ENCODE data around the gene TBKBP1.

Gene TBKBP1

GRCh38 chr17:47693731-47694580 is at the start of gene TBKBP1:
Gene TBKBP1, plus strand, starts transcription at chr17:47694161. Its CDS starts 1,952 bp downstream, at chr17:47696113.
- no peak for DNase-seq (ENCODE audit: low read depth in 2 of 2)

GRCh38 chr17:47644324-47644723 is 49.6 kb upstream of the TBKBP1 start:
- DNase-seq (ENCODE audit: low read depth in 2 of 2): no peak

- DNase-seq (ENCODE audit: low read depth in 2 of 2): peak; percentile 94 to 96
Measured at GRCh38 chr17:47649153-47649971, 44.6 kb upstream of the TBKBP1 start, which contains the start of gene KPNB1. Gene KPNB1, plus strand, starts transcription at chr17:47649919. Its CDS starts 326 bp downstream, at chr17:47650245.

GRCh38 chr17:47649972-47650524 is 43.9 kb upstream of the TBKBP1 start:
- DNase-seq (ENCODE audit: low read depth in 2 of 2): peak in 1 of 2 donors; percentile 16

- peak; percentile 91 to 92 for DNase-seq (ENCODE audit: low read depth in 2 of 2)
Measured at GRCh38 chr17:47650525-47651522, 43.1 kb upstream of the TBKBP1 start.

GRCh38 chr17:47651704-47652103 is 42.3 kb upstream of the TBKBP1 start:
- no peak for DNase-seq (ENCODE audit: low read depth in 2 of 2)

GRCh38 chr17:47652570-47652969 is 41.4 kb upstream of the TBKBP1 start:
- no peak for DNase-seq (ENCODE audit: low read depth in 2 of 2)

- DNase-seq (ENCODE audit: low read depth in 2 of 2): no peak
Measured at GRCh38 chr17:47653442-47653841, 40.5 kb upstream of the TBKBP1 start.

- DNase-seq (ENCODE audit: low read depth in 2 of 2): no peak
Measured at GRCh38 chr17:47654991-47655390, 39.0 kb upstream of the TBKBP1 start.

GRCh38 chr17:47660064-47660492 is 33.9 kb upstream of the TBKBP1 start:
- DNase-seq (ENCODE audit: low read depth in 2 of 2): no peak

GRCh38 chr17:47663912-47664623 is 29.9 kb upstream of the TBKBP1 start:
- DNase-seq (ENCODE audit: low read depth in 2 of 2): peak in 1 of 2 donors; percentile 33

- no peak for DNase-seq (ENCODE audit: low read depth in 2 of 2)
Measured at GRCh38 chr17:47664624-47664941, 29.4 kb upstream of the TBKBP1 start.

GRCh38 chr17:47665655-47666054 is 28.3 kb upstream of the TBKBP1 start:
- no peak for DNase-seq (ENCODE audit: low read depth in 2 of 2)

- no peak for DNase-seq (ENCODE audit: low read depth in 2 of 2)
Measured at GRCh38 chr17:47669081-47669480, 24.9 kb upstream of the TBKBP1 start.

GRCh38 chr17:47670064-47670463 is 23.9 kb upstream of the TBKBP1 start:
- no peak for DNase-seq (ENCODE audit: low read depth in 2 of 2)

- no peak for DNase-seq (ENCODE audit: low read depth in 2 of 2)
Measured at GRCh38 chr17:47674499-47674898, 19.5 kb upstream of the TBKBP1 start.

- no peak for DNase-seq (ENCODE audit: low read depth in 2 of 2)
Measured at GRCh38 chr17:47675380-47676198, 18.4 kb upstream of the TBKBP1 start.

GRCh38 chr17:47676199-47676472 is 17.8 kb upstream of the TBKBP1 start:
- DNase-seq (ENCODE audit: low read depth in 2 of 2): no peak

GRCh38 chr17:47676510-47677165 is 17.3 kb upstream of the TBKBP1 start:
- DNase-seq (ENCODE audit: low read depth in 2 of 2): no peak
